Adipocyte (in vitro differentiated cells): ENCODE data around the gene FLYWCH1.
A peak's percentile ranks its signal among the peaks of the same experiment; 100 is the strongest.

Source experiments
- DNase-seq: peaks from one replicate; pipeline ENCODE4 v3.0.0-alpha.2; 2015; ENCODE audit warnings: low read depth
- H3K27me3 ChIP-seq: replicated peaks from 2 replicates; pipeline ENCODE4 v1.7.0; 2013; ENCODE audit warnings: mild to moderate bottlenecking, low read length, moderate library complexity; ENCODE audit not compliant: control insufficient read depth, insufficient read depth
- H3K36me3 ChIP-seq: 2 replicates; pipeline ENCODE4 v1.7.0; 2013; ENCODE audit warnings: low read length, mild to moderate bottlenecking, moderate library complexity; ENCODE audit not compliant: control insufficient read depth, insufficient read depth, severe bottlenecking
- H3K4me1 ChIP-seq: 2 replicates; pipeline ENCODE4 v1.7.0; 2013; ENCODE audit warnings: mild to moderate bottlenecking, low read length, moderate library complexity; ENCODE audit not compliant: control insufficient read depth, insufficient read depth
- H3K4me3 ChIP-seq: 2 replicates; pipeline ENCODE4 v1.7.0; 2013; ENCODE audit warnings: mild to moderate bottlenecking, low read length, moderate library complexity
- H3K9ac ChIP-seq: 2 replicates; pipeline ENCODE4 v1.7.0; 2013; ENCODE audit warnings: mild to moderate bottlenecking, low read length, moderate library complexity
- H3K9me3 ChIP-seq: 2 replicates; pipeline ENCODE4 v1.7.0; 2013; ENCODE audit warnings: mild to moderate bottlenecking, low read length, moderate library complexity; ENCODE audit not compliant: control insufficient read depth

The FLYWCH1 gene

DNA sequence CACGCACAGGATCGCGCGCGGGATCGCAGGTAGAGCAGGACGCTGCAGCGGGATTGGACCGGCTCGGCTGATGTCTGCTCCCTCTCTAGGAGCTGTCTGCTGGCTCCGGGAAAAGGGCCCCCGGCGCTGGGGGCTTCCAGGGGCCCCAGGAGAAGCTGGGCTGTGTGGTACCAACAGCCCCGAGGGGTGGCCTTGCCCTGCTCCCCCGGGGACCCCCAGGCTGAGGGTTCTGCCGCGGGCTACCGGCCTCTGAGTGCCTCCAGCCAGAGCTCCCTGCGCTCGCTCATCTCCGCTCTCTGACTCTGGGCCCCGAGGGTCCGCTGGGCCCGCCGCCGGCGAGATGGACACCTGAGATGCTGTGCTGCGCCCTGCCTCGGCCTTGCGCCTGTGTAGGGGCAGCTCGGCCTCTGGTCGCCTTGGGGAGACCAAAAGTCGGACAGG is 56.0 kb downstream of the FLYWCH1 start:
- no peak overlapping the region for H3K9ac ChIP-seq
- no peak overlapping the region for H3K4me3 ChIP-seq
- H3K9me3 ChIP-seq: no peaks in the 10 kb centered on the region
- H3K36me3 ChIP-seq: no peaks in the 10 kb centered on the region
- H3K4me1 ChIP-seq: peaks cover 7% of the 10 kb centered on the region
- DNase-seq: no peak
- peaks cover 22% of the 10 kb centered on the region for H3K27me3 ChIP-seq

DNA sequence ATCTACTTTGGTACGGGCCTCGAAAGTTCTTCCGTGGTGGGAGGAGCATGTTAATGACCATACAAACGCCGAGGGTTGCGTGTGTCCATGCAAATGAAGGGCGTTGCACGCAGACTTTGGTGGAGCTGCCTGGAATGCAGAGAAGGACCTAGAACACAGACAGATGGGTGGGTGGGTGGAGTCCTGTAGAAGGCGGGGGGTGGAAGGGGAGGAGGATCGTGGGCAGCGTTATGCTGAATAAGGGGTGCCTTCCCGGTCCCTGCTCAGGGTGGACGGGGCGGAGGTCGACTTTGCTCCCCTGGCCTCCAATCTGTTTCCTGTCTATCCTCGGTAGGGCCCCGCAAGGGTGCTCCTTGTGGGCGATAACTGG is 56.6 kb downstream of the FLYWCH1 start:
- DNase-seq: no peak
- H3K4me3 ChIP-seq: peak overlapping the region; percentile 81
- H3K9ac ChIP-seq: no peak overlapping the region
- H3K4me1 ChIP-seq: peaks cover 7% of the 10 kb centered on the region
- H3K9me3 ChIP-seq: no peaks in the 10 kb centered on the region
- no peaks in the 10 kb centered on the region for H3K36me3 ChIP-seq
- H3K27me3 ChIP-seq: peaks cover 19% of the 10 kb centered on the region

DNA sequence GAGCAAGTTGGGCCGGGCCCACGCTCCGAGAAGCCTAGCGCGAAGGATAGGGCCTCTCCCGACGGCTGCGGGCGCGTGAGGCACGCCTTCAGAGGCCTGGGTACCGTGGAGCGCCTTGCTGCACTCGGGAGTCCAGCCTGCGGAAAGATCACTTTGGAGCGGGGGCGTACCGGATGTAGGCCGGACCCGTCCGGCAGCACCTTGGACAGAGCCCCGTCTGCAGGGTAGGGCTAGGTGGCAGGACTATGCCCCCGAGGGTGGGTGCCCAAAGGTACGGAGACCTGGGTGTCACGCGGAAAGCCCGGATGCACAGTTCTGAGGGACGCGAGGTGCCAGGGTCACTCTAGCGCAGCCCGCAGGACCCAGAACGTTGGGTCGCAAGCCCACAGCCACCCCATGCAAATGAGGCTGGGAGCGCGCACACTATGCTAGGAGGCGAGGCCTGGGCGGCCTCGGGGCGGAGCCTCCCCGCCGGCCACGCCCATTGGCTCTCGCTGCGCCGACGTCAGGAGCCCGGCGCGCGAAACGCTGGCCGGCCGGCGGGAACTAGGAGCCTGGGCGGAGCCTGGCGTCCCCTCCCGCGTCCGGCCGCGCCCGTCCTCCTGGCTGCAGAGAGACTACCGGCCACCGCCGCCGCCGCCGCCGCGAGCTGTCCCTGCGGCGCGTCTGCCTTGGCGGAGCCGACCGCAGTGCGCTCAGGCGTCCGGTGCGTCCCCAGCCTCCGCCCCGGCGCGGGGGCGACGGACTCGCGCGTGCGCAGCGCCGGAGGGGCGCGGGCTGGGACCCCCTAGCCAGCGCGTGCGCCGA is 57.2 kb downstream of the FLYWCH1 start, which contains the start of gene PAQR4:
Gene PAQR4, plus strand, starts transcription at position 611 of the 807 bp plus-strand sequence. CDS start 327 bp downstream, outside the sequence.
- H3K27me3 ChIP-seq: peaks cover 19% of the 10 kb centered on the region
- H3K36me3 ChIP-seq: no peaks in the 10 kb centered on the region
- H3K4me1 ChIP-seq: peaks cover 4% of the 10 kb centered on the region
- no peaks in the 10 kb centered on the region for H3K9me3 ChIP-seq
- H3K4me3 ChIP-seq: peak within 1 kb of the TSS; percentile 81
- DNase-seq: peak; percentile 93
- H3K9ac ChIP-seq: peak within 1 kb of the TSS; percentile 62

DNA sequence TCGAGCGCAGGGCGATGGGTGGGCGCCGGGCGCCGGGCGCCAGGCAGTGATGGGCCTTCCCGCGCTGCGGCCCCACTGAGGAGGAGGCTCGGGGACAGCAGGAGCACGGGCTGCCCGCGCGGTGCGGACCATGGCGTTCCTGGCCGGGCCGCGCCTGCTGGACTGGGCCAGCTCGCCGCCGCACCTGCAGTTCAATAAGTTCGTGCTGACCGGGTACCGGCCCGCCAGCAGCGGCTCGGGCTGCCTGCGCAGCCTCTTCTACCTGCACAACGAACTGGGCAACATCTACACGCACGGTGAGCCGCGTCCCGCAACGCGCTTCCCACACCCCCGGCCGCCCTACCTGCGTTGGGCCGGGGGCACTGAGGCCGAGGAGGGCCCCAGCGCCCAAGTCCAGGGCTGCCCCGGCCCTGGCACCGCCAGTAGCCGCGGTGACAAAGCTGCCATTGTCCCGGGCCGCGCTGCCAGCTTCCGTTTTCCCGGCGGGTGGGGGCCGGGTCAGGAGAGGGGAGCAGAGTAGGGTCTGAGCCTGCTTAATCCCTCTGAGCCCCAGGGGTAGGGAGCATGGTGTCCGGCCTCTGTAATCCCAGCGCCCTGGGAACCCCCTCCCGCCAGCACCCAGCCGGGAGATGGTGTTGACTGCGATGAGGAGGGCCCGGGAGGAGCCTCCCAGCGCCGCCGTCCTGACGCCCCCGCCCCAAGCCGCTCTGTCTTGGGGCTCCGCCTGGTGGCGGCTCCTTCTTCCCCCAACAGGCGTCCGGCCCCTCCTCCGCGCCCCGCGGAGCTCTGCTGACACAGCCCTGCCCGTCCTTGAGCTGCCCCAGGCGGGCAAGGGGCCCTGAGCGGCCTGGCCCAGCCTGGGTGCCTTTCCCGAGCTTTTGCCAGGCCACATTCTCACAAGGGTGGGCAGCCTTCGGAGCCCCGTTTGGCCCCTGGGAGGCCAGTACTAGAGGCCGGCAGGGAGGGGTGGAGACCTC is 58.1 kb downstream of the FLYWCH1 start:
- peak overlapping the region; percentile 62 for H3K9ac ChIP-seq
- H3K4me3 ChIP-seq: peak overlapping the region; percentile 81
- no peaks in the 10 kb centered on the region for H3K36me3 ChIP-seq
- H3K27me3 ChIP-seq: peaks cover 19% of the 10 kb centered on the region
- peaks cover 4% of the 10 kb centered on the region for H3K4me1 ChIP-seq
- H3K9me3 ChIP-seq: no peaks in the 10 kb centered on the region
- DNase-seq: peak; percentile 59

DNA sequence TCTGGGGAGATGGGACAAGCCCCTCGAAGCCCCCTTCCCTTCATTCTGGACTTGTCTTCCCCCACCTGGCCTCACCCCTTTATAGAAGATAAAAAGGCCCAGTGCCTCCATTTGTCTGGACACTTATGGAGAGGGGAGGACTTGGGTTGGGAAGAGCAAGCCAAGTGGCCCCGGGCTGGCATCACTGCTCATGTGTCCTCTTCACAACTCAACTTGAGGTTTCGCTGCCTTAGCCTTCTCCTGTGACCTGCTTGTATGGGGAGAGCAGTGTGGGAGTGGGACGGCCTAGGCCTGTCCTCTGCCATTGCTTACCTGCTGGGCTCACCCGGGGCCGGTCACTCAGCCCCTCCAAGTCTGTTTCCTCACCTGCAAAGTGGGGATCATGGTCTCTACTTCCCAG is 58.8 kb downstream of the FLYWCH1 start:
- Histone ChIP-seq H3K36me3 (no peaks in the 10 kb centered on the region), H3K4me1 (peaks cover 4% of the 10 kb centered on the region), H3K9me3 (no peaks in the 10 kb centered on the region), H3K27me3 (peaks cover 18% of the 10 kb centered on the region), H3K4me3 (peak overlapping the region; percentile 81), H3K9ac (no peak overlapping the region)
- no peak for DNase-seq

DNA sequence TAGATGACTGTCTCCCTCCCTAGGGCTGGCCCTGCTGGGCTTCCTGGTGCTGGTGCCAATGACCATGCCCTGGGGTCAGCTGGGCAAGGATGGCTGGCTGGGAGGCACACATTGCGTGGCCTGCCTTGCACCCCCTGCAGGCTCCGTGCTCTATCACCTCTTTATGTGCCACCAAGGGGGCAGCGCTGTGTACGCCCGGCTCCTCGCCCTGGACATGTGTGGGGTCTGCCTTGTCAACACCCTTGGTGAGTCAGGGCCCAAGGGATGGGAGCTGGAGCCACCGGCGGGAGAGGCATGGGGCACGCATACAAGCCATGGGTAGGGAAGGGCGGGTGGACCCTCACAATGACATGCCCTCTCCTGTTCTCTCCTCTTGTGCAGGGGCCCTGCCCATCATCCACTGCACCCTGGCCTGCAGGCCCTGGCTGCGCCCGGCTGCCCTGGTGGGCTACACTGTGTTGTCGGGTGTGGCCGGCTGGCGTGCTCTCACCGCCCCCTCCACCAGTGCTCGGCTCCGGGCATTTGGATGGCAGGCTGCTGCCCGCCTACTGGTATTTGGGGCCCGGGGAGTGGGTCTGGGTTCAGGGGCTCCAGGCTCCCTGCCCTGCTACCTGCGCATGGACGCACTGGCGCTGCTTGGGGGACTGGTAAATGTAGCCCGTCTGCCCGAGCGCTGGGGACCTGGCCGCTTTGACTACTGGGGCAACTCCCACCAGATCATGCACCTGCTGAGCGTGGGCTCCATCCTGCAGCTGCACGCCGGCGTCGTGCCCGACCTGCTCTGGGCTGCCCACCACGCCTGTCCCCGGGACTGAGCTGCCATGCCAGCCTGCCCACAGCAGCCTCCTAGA is 59.6 kb downstream of the FLYWCH1 start:
- no peaks in the 10 kb centered on the region for H3K36me3 ChIP-seq

DNA sequence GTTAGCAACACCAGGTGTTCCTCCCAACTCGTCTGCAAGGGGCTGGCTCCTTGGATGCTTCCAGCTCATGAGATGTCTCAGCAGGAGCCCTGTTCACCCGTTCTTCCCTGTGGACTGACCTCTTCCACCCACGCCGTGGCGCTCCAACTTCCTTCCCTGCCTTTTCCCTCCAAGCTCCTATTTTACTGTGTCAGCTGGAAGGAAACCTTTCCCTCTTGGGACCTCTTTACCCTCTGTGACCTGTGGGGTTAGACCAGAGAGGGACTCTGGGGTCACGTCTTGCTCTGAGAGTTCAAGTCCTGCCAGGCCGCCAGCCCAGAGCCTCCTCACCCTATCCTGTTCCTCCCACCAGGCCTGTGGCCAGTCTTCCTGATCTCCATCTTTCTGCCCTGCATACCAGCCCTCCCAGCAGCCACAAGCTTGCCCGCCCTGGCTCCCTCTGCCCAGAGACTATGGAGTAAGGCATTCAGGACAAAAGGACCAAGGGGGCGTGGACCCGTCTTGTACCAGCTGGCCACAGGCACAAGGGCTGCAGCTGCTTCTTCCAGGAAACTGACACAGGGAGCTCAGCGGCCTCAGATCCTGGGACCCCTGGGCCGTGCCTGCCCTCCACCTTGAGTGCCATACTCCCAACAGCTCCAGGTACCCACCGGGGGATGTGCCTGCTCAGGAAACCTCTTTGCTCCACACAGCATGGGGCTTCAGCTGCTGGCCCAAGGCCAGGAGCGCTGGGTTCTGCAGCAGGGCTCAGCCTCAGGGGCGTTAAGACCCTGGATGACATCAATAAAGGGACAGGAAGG is 60.5 kb downstream of the FLYWCH1 start:
- no peak for DNase-seq
- H3K27me3 ChIP-seq: peaks cover 10% of the 10 kb centered on the region
- H3K9ac ChIP-seq: no peak overlapping the region
- H3K36me3 ChIP-seq: no peaks in the 10 kb centered on the region
- peaks cover 4% of the 10 kb centered on the region for H3K4me1 ChIP-seq
- H3K4me3 ChIP-seq: no peak overlapping the region
- H3K9me3 ChIP-seq: no peaks in the 10 kb centered on the region

More for the DNA sequence above, 59.6 kb downstream of the FLYWCH1 start:
- Histone ChIP-seq H3K9ac (no peak overlapping the region), H3K9me3 (no peaks in the 10 kb centered on the region), H3K4me3 (no peak overlapping the region), H3K27me3 (peaks cover 10% of the 10 kb centered on the region), H3K4me1 (peaks cover 4% of the 10 kb centered on the region)
- no peak for DNase-seq

DNA sequence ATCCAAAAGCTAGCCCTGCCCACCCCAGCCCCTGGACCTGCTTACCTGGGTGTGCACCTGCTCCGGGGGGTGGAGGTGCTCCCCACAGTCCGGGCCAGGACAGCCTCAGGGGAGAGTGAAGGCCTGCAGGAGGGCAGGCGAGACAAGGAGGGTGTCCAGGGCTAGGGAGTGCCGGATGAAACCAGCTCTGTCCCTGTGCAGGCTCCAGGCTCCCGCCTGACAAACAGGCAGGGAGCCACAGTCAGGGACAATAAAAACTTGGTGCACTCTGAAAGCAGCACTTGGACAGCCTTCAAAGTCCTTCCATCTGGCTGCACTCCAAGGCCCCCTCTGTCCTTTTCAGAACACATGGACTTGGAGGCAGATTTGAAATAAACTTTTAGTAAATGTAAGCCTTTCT is 61.4 kb downstream of the FLYWCH1 start:
- Histone ChIP-seq H3K27me3 (peaks cover 5% of the 10 kb centered on the region), H3K9me3 (no peaks in the 10 kb centered on the region), H3K4me1 (peaks cover 4% of the 10 kb centered on the region), H3K4me3 (no peak overlapping the region), H3K9ac (no peak overlapping the region), H3K36me3 (no peaks in the 10 kb centered on the region)
- DNase-seq: no peak

DNA sequence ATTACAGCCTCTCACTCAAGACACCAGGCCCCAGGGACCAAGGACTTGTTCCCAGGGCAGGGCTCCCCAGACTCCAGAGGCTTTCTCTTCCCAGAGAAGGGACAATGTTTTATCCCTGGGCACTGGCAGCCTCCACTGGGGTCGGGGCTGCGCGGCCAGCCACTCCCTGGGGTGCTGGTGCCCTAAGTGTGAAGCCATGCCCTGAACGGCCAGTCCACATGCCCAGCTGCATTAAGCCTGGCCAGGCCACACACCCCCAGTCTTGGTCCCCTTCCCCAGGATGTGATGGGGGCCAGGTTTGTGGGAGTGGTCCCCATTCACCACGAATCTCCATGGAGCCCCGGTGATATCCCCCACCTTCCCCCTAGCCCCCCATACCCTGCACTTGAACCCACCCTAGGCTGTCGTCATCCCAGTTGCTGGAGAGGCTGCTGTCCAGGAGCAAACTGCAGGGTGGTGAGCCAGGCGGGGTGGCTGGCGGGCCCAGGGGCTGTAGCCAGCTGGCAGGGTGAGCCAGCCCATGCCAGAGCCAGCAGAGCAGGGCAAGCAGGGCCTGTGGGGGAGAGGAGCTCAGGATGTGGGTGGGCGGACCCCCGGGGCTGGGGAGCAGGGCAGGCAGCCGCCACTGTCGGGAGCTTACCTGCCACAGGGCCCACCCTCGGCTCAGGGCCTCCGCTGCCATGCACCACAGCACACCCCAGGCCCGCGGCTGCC is 62.0 kb downstream of the FLYWCH1 start:
- Histone ChIP-seq H3K9me3 (no peaks in the 10 kb centered on the region), H3K4me3 (no peak overlapping the region), H3K4me1 (peaks cover 4% of the 10 kb centered on the region), H3K36me3 (no peaks in the 10 kb centered on the region), H3K9ac (no peak overlapping the region), H3K27me3 (no peaks in the 10 kb centered on the region)
- no peak for DNase-seq
